GM10248 (cell line): Measurements from ENCODE around the gene TCF20.

Source experiments
- CTCF ChIA-PET: fragments of 300-600 bp; sonication (Branson Sonifier 250); formaldehyde crosslinking; extraction: SDS; loops from one replicate; lab custom pipeline; 2021; ENCODE audit warnings: antibody characterized with exemption; lab: Yijun Ruan, JAX
- POLR2A ChIA-PET: fragments of 350-650 bp; sonication (Branson Sonifier 250); formaldehyde crosslinking; extraction: SDS; loops from one replicate; lab custom pipeline; 2020; ENCODE audit warnings: antibody characterized with exemption; lab: Yijun Ruan, JAX
- DNase-seq: peaks from one replicate; pipeline ENCODE4 v3.0.0; 2012; ENCODE audit errors: extremely low spot score
- CTCF ChIP-seq: IDR thresholded peaks from 2 replicates; pipeline ENCODE4 v1.5.1; 2012; ENCODE audit warnings: mild to moderate bottlenecking, low read depth; ENCODE audit errors: extremely low read depth, missing control alignments, control extremely low read depth

The TCF20 gene

GRCh38 chr22:42279425-42280020 is 9.1 kb upstream of the TCF20 start:
- CTCF ChIA-PET: interaction anchor here (1.6 to 1.7 kb wide), 2 partner anchors 34 to 188 kb away, joined by 4 to 8 read pairs; no protein-coding TSS in a partner anchor
- DNase-seq: no peak
- no peak for TF ChIP-seq CTCF
- POLR2A ChIA-PET: no interaction called here

GRCh38 chr22:42277988-42278776 is 7.7 kb upstream of the TCF20 start:
- TF ChIP-seq CTCF: peak; percentile 36
- no peak for DNase-seq
- ChIA-PET CTCF (interaction anchor here (0.6 to 1.7 kb wide), 5 partner anchors 36 to 196 kb away, joined by 3 to 8 read pairs (median 5); partner anchors contain the start of gene NDUFA6), POLR2A (no interaction called here)

- POLR2A ChIA-PET: no interaction called here
- no peak for TF ChIP-seq CTCF
- no peak for DNase-seq
- CTCF ChIA-PET: interaction anchor here (1.5 kb wide), 1 partner anchor 186 kb away, joined by 6 read pairs; the partner anchor contains the start of gene NDUFA6
Observed at GRCh38 chr22:42277232-42277753, 6.8 kb upstream of the TCF20 start.

GRCh38 chr22:42275970-42276369 is 5.5 kb upstream of the TCF20 start:
- no peak for TF ChIP-seq CTCF
- ChIA-PET CTCF (interaction anchor here (1.2 kb wide), 1 partner anchor 12 kb away, joined by 3 read pairs; no protein-coding TSS in a partner anchor), POLR2A (no interaction called here)
- DNase-seq: no peak

- TF ChIP-seq CTCF: no peak
- ChIA-PET POLR2A (no interaction called here), CTCF (interaction anchor here (1.0 to 1.2 kb wide), 2 partner anchors 11 to 13 kb away, joined by 3 read pairs; no protein-coding TSS in a partner anchor)
- no peak for DNase-seq
Observed at GRCh38 chr22:42275176-42275575, 4.7 kb upstream of the TCF20 start.

GRCh38 chr22:42273855-42274451 is 3.5 kb upstream of the TCF20 start:
- no peak for TF ChIP-seq CTCF
- POLR2A ChIA-PET: no interaction called here
- DNase-seq: no peak
- CTCF ChIA-PET: no interaction called here
